ENCODE results near the gene PRND. TPM values are rescaled to one million over a fixed set of nuclear protein-coding genes. Genes with fewer than 3 reads are reported as not detected.

The PRND gene
- total and polyA plus RNA-seq, 2 experiments from 2014 or later: 0.10 TPM; not detected in 1

GRCh38 chr20:4711511-4711910, 10.2 kb upstream of the PRND start:
- H2AFZ ChIP-seq: no peak overlapping the region
- H3F3A ChIP-seq (replicated peaks; ENCODE audit: low read depth): no peaks in the 10 kb centered on the region
- H3K79me2 ChIP-seq (replicated peaks; ENCODE audit: insufficient read depth): no peaks in the 10 kb centered on the region
- peaks cover 3% of the 10 kb centered on the region; the same call in 2 of the 3 replicates for H3K9me3 Mint-ChIP-seq
- no peak overlapping the region for H3K4me3 Mint-ChIP-seq
- no peak overlapping the region for H3K4me2 ChIP-seq
- H3K27ac Mint-ChIP-seq: no peak overlapping the region
- H3K4me1 Mint-ChIP-seq: peaks cover 9% of the 10 kb centered on the region; the same call in 1 of the 3 replicates
- no peaks in the 10 kb centered on the region for H3K9me2 ChIP-seq (ENCODE audit: insufficient read depth)
- no peak overlapping the region for H3K4me3 ChIP-seq
- no peak overlapping the region for H3K27ac ChIP-seq (ENCODE audit: low read depth)
- no peaks in the 10 kb centered on the region for H3K27me3 ChIP-seq (ENCODE audit: insufficient read depth)
- H3K27me3 Mint-ChIP-seq (ENCODE audit: insufficient read depth, low read depth, poor library complexity): peaks cover 2% of the 10 kb centered on the region
- DNase-seq (ENCODE audit: low spot score) (no peak), ATAC-seq (no peak)
- no peaks in the 10 kb centered on the region for H3K4me1 ChIP-seq (ENCODE audit: insufficient read depth)
- H3K36me3 Mint-ChIP-seq (ENCODE audit: low read depth): no peaks in the 10 kb centered on the region
- H4K20me1 ChIP-seq (replicated peaks; ENCODE audit: insufficient read depth): no peaks in the 10 kb centered on the region
- H3K36me3 ChIP-seq (ENCODE audit: insufficient read depth): no peaks in the 10 kb centered on the region
- TF ChIP-seq ETS1 (IDR thresholded peaks at IDR 0.05) (no peak), NANOG (IDR thresholded peaks at IDR 0.05; ENCODE audit: borderline replicate concordance) (no peak), CREB1 (CRISPR knock-in tag; IDR thresholded peaks at IDR 0.05; ENCODE audit: low read depth) (no peak), STAT1 (IDR thresholded peaks at IDR 0.05; ENCODE audit: unreplicated experiment) (no peak), POLR2AphosphoS5 (IDR thresholded peaks at IDR 0.05; ENCODE audit: low read depth) (no peak), EZH2 (IDR thresholded peaks at IDR 0.05; ENCODE audit: low read depth, unreplicated experiment) (no peak), JUNB (IDR thresholded peaks at IDR 0.05; ENCODE audit: unreplicated experiment) (no peak), EZH2phosphoT487 (IDR thresholded peaks at IDR 0.05; ENCODE audit: unreplicated experiment) (no peak), ZNF462 (CRISPR knock-in tag; IDR thresholded peaks at IDR 0.05) (no peak), ZNF331 (CRISPR knock-in tag; IDR thresholded peaks at IDR 0.05; ENCODE audit: low read depth) (no peak), REST (IDR thresholded peaks at IDR 0.05; ENCODE audit: unreplicated experiment) (no peak), ZNF114 (CRISPR knock-in tag; IDR thresholded peaks at IDR 0.05) (no peak), CTCF (conservative IDR thresholded peaks at IDR 0.05; ENCODE audit: low read depth in 2 of 2) (no peak)
